HG03135 (cell line): ENCODE results near the gene C2orf80.
"Not testable (repeated sequence)": the region's sequence is repeated elsewhere in the genome, so short reads cannot be mapped to it uniquely, and the experiment has no call there.

ENCODE experiments used
- ATAC-seq: cut with Tn5 transposase; IDR thresholded peaks from one replicate; pipeline ENCODE4 v1.9.1; 2021; ENCODE audit warnings: mild to moderate bottlenecking, moderate library complexity; ENCODE audit not compliant: unreplicated experiment

Gene C2orf80

GRCh38 chr2:208182835-208183234 lies 7.0 kb downstream of the C2orf80 start:
- no peak for ATAC-seq

- ATAC-seq, result no peak
These were observed 10.7 kb downstream of the C2orf80 start for GRCh38 chr2:208179028-208179609.

GRCh38 chr2:208175840-208176153 lies 14.0 kb downstream of the C2orf80 start:
- no peak for ATAC-seq

DNA sequence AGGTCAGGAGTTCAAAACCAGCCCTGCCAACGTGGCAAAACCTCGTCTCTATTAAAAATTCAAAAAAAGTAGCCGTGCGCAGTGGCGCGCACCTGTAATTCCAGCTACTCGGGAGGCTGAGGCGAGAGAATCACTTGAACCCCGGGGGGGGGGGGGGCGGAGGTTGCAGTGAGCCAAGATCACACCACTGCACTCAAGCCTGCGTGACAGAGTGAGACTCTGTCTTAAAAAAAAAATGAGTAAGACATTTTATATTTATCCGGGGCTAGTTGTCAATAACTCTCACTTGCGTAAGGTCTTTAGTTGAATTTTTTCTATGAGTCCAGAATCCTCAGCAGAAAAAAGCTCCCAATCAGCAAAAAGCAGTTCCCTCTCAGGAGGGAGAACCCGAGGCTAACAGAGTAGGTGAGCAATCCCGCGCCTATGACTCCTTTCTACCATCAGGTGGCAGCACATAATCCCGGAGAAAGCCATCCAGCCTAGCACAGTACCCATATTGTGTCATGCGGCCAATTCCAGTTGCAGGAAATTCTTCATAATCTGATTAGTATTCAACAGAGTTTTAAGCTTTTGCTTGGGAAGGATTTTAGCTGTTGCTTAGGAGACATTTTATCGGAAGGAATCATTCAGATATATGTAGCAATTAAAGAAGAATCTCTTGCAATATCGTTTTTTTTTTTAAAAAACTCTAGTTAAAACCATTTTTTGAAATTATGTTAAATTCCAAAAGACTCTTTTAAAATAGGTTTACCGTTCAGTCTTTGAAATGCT lies 14.6 kb downstream of the C2orf80 start:
- ATAC-seq, result peak; percentile 98

GRCh38 chr2:208174144-208174543 lies 15.7 kb downstream of the C2orf80 start:
- ATAC-seq, result no peak

DNA sequence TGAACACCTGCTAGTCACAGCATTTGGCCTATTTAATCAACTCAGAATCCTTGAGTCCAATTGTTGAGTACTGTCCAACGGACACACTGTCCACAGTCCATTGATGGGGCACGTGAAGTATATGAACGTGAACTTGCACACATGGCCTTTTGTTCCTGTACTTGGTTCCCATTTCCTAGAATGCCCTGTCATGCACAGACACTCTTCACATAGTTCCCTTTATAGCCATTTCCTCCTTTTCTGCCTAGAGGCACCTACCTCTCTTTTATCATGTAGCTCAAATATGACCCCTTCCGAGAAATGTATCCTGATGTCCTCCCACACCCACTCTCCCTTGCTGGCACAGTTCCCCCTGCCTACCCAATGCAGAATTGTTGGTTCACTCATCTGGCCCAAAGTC lies 17.7 kb downstream of the C2orf80 start:
- ATAC-seq, result no peak

GRCh38 chr2:208164951-208165755 lies 24.7 kb downstream of the C2orf80 start:
- ATAC-seq, result no peak

GRCh38 chr2:208163489-208163888 lies 26.3 kb downstream of the C2orf80 start, which contains the start of gene CRYGA:
Gene CRYGA (minus strand): TSS chr2:208163589. CDS start chr2:208163556, 33 bp downstream.
- no peak for ATAC-seq

GRCh38 chr2:208156439-208156838 lies 33.4 kb downstream of the C2orf80 start:
- ATAC-seq, result no peak

GRCh38 chr2:208153156-208153555 lies 36.7 kb downstream of the C2orf80 start:
- no peak for ATAC-seq

DNA sequence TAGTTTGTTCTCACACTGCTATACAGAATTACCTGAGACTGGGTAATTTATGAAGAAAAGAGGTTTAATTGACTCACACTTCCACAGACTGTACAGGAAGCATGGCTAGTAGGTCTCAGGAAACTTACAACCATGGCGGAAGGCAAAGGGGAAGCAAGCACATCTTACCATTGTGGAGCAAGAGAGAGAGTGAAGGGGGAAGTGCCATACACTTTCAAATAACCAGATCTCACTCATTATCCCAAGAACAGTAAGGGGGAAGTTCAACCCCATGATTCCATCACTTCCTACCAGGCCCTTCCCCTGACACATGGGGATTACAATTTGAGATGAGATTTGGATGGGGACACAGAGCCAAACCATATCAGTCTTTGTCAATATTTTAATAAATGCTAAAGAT lies 38.9 kb downstream of the C2orf80 start:
- ATAC-seq, result no peak

GRCh38 chr2:208150094-208150493 lies 39.7 kb downstream of the C2orf80 start:
- no peak for ATAC-seq

GRCh38 chr2:208148803-208149202 lies 41.0 kb downstream of the C2orf80 start:
- no peak for ATAC-seq

- ATAC-seq, result no peak
These were observed 42.1 kb downstream of the C2orf80 start for GRCh38 chr2:208147759-208148158.

GRCh38 chr2:208147008-208147407 lies 42.8 kb downstream of the C2orf80 start:
- no peak for ATAC-seq

DNA sequence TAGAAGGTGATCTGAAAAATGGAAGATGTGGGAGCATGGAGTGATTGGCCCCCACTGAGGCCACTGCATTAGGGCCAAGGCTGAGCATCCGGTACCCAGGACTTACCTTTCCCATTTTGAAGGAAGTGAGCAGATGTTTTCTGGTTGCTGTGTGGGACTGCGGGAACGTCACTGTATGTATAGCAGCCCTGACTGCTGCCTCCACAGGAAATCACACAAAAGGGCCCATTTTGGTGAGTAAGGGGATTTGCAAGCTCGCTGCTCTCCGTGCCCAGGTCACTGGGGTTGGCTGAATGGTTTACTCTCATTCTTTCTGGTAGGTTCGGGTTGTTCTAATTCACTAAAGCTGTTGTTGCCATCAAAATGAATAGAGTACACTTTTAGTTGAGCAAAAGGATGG lies 43.8 kb downstream of the C2orf80 start, which contains the start of gene CRYGB:
Gene CRYGB (minus strand): TSS at position 153 of the 400 bp plus-strand sequence. CDS start 38 bp downstream, at position 115.
- no peak for ATAC-seq

- ATAC-seq, result no peak
These were observed 46.7 kb downstream of the C2orf80 start for GRCh38 chr2:208142925-208143799.

GRCh38 chr2:208142240-208142924 lies 47.4 kb downstream of the C2orf80 start:
- ATAC-seq, result no peak

DNA sequence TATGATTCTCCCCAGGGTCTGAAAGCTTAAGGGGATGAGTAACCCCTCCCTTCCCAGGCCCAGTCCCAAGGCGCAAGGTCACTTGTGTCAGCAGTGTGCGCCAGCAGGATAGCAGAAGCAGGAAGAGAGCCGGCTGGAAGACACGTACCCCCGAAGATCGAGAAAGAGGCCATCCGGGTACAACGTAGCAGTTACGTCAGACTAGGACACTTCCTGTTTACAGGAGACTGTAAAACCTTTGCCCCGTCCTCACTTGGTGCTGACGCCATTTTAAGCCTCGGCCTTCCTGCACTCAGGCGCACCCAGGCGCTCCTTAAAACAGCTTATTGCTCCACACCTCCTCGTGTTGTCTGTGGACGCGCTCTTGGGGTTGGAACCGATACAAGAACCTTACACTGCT lies 50.4 kb downstream of the C2orf80 start:
- no peak for ATAC-seq

- ATAC-seq, result not testable (repeated sequence)
These were observed 51.5 kb downstream of the C2orf80 start for GRCh38 chr2:208138334-208138733.
